Mesodermal cell (in vitro differentiated cells): Measurements from ENCODE around the gene TTC23.

Experiments used
- H3K27ac ChIP-seq: 2 replicates; pipeline ENCODE4 v1.7.0; 2013; ENCODE audit warnings: mild to moderate bottlenecking, low read depth, low read length, moderate library complexity; ENCODE audit not compliant: severe bottlenecking
- H3K36me3 ChIP-seq: 2 replicates; pipeline ENCODE4 v1.7.1; 2013; ENCODE audit warnings: mild to moderate bottlenecking, low read length, moderate library complexity; ENCODE audit not compliant: control insufficient read depth, insufficient read depth
- H3K4me1 ChIP-seq: one replicate; pipeline ENCODE4 v1.7.1; 2013; ENCODE audit warnings: mild to moderate bottlenecking, low read length; ENCODE audit not compliant: insufficient read depth, control insufficient read depth, poor library complexity, severe bottlenecking
- H3K4me3 ChIP-seq: 2 replicates; pipeline ENCODE4 v1.7.0; 2013; ENCODE audit warnings: low read length, control low read depth, mild to moderate bottlenecking; ENCODE audit not compliant: insufficient read depth, poor library complexity, severe bottlenecking; ENCODE audit errors: extremely low read depth
- H3K9me3 ChIP-seq: 2 replicates; pipeline ENCODE4 v1.7.1; 2013; ENCODE audit warnings: mild to moderate bottlenecking, low read length, moderate library complexity; ENCODE audit not compliant: control insufficient read depth
- WGBS, 2 experiments: methylation state at CpG; one replicate each; pipeline ENCODE4 v1.1.5; 2013; ENCODE audit warnings: missing lambda C conversion rate in 2 of 2; ENCODE audit not compliant: insufficient coverage in 2 of 2; 5-methylcytosine and 5-hydroxymethylcytosine counted together

The TTC23 gene

DNA sequence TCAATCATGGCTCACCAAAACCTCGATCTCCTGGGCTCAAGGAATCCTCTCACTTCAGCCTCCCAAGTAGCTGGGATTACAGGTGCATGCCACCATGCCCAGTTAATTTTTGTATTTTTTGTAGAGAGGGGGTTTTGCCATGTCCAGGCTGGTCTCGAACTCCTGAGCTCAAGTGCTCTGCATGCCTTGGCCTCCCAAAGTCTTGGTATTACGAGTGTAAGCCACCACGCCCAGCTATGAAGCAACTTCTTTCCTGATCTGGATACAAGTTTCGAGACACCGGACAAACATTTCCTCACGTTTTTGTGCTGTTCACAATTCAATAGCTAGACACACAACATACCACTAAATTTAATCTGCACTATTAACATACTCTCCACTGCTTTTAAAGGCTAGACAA is 147.9 kb downstream of the TTC23 start:
- no peak overlapping the region for H3K4me3 ChIP-seq
- H3K4me1 ChIP-seq, result peaks cover 4% of the 10 kb centered on the region
- H3K9me3 ChIP-seq, result no peaks in the 10 kb centered on the region
- WGBS, 2 experiments, result 79 to 81% methylated on average over 6 to 7 of the region's 7 CpGs
- no peaks in the 10 kb centered on the region for H3K36me3 ChIP-seq
- no peak overlapping the region for H3K27ac ChIP-seq

DNA sequence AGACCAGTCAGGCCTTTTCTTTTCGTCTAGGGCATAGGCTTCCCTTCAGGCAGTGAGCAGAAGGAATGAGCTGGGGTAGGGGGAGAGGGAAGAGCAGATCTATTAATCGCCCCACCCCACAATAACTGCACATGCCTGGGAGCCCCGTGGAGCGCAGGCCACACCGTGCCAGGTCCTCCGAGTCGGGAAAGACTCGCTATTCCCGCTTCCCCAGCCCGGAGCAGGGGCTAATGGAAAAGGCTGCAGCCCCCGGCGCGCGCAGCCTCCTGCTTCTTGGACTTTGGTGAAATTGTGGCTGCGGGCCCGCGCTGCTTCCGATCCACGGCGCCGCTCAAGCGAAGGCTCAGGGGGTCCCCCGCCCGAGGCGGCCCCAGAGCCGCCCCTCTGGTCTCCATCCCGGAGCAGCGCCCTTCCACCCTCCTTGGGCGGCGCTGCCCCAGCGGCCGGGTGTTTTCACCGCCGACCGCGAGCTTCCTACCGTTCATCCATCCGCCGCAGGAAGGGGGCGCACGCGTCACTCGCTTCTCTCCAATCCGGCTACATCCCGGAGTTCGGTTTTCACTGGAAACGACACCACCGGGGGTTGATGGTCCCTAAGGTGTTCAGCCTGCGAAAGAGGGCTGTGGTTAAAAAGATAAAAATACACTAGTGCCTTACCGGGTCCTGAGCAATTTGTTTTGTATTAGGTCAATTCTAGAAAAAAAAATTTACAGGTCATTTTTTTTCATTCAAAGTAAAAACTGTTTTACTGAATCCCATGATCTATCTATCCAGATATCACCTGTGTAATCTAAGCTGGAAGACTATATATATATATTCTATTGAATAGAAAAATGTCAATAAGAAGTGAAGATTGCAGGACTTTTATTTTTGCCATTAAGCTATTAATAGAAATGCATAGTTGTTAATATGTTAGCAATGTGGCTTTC is 148.9 kb downstream of the TTC23 start:
- Histone ChIP-seq H3K9me3 (no peaks in the 10 kb centered on the region), H3K27ac (no peak overlapping the region), H3K36me3 (no peaks in the 10 kb centered on the region), H3K4me3 (peak overlapping the region; percentile 18), H3K4me1 (peaks cover 4% of the 10 kb centered on the region)
- 0 to 5% methylated on average over 21 to 39 of the region's 50 CpGs for WGBS, 2 experiments

GRCh38 chr15:99099661-99100060 is 149.7 kb downstream of the TTC23 start:
- H3K36me3 ChIP-seq, result no peaks in the 10 kb centered on the region
- peaks cover 4% of the 10 kb centered on the region for H3K4me1 ChIP-seq
- 79 to 93% methylated on average over 5 of the region's 7 CpGs for WGBS, 2 experiments
- no peaks in the 10 kb centered on the region for H3K9me3 ChIP-seq
- H3K27ac ChIP-seq, result no peak overlapping the region
- no peak overlapping the region for H3K4me3 ChIP-seq

GRCh38 chr15:99098991-99099390 is 150.4 kb downstream of the TTC23 start:
- WGBS, 2 experiments, result 42 to 76% methylated on average over 2 to 5 of the region's 6 CpGs
- no peaks in the 10 kb centered on the region for H3K9me3 ChIP-seq
- no peak overlapping the region for H3K27ac ChIP-seq
- H3K36me3 ChIP-seq, result no peaks in the 10 kb centered on the region
- H3K4me1 ChIP-seq, result peaks cover 4% of the 10 kb centered on the region
- H3K4me3 ChIP-seq, result no peak overlapping the region

GRCh38 chr15:99098426-99098825 is 151.0 kb downstream of the TTC23 start:
- Histone ChIP-seq H3K4me1 (peaks cover 4% of the 10 kb centered on the region), H3K27ac (no peak overlapping the region), H3K4me3 (no peak overlapping the region), H3K36me3 (no peaks in the 10 kb centered on the region), H3K9me3 (no peaks in the 10 kb centered on the region)
- 91% methylated on average over 10 to 11 of the region's 12 CpGs for WGBS, 2 experiments

GRCh38 chr15:99097441-99098410 is 151.7 kb downstream of the TTC23 start:
- WGBS, 2 experiments, result 85 to 93% methylated on average over 6 to 11 of the region's 14 CpGs
- Histone ChIP-seq H3K4me3 (no peak overlapping the region), H3K27ac (no peak overlapping the region), H3K36me3 (no peaks in the 10 kb centered on the region), H3K4me1 (peaks cover 4% of the 10 kb centered on the region), H3K9me3 (no peaks in the 10 kb centered on the region)

DNA sequence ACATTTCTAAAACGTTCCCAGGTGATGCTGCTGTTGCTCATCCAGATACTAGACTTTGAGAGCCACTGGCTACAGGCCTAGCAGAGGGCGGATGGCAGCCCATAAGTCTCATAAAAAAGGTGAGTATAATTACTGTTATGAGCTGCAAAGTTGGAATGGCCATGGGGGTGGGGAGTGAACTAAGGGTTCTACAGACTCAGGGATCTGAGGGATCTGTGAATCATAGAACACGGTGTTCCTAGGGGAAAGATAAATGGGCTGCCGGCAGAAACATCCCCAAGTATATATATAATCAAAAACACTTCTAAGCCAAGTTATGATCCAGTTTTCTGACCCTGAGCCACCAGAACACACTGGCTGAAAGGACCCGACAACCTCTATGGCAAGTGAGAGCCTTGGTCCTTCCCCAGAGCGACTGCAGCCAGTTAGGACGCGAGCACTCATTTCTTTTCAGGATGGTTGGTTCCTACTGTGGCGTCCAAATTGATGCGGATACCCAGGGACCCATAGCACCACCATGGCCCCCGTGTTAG is 152.4 kb downstream of the TTC23 start:
- Histone ChIP-seq H3K9me3 (no peaks in the 10 kb centered on the region), H3K27ac (no peak overlapping the region), H3K4me3 (no peak overlapping the region), H3K36me3 (no peaks in the 10 kb centered on the region), H3K4me1 (peaks cover 4% of the 10 kb centered on the region)
- WGBS, 2 experiments, result 83 to 95% methylated on average over 8 to 9 of the region's 11 CpGs

DNA sequence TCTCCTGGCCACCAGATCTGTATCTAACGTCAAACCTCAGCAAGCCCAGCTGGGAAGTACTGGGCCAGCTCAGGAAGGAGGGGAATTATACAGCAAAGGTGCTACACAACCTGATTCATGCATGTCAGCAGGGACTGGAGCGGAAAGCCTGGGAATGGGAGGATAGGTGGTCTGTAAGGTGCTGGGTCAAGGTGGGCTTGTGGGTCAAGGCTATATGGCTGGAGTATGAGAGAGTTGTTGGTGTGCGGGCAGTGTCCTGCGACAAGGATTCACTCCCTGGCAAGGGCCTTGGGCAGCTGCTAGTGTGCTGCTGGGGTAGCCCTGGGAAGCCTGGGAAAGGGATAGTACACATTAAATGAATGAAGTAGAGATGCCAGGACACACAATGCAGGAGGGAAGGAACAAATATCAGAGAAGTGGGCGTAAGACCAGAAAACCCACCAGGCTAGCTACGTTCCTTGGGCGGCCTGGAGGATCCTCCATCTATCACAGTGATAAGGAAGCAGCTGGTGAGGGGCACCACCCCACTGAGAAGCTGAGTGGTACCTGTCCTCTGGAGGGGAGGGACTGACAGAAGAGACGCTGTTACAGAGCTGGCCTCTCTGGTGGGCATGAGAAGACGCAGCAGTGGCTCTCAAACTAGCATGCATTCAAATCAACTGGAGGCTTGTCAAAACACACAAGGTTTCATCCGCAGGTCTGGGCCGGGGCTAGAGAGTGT is 153.0 kb downstream of the TTC23 start:
- no peak overlapping the region for H3K4me3 ChIP-seq
- H3K27ac ChIP-seq, result no peak overlapping the region
- H3K9me3 ChIP-seq, result no peaks in the 10 kb centered on the region
- WGBS, 2 experiments, result 88 to 95% methylated on average over 10 of the region's 11 CpGs
- peaks cover 4% of the 10 kb centered on the region for H3K4me1 ChIP-seq
- H3K36me3 ChIP-seq, result no peaks in the 10 kb centered on the region

GRCh38 chr15:99095626-99096025 is 153.8 kb downstream of the TTC23 start:
- 61 to 80% methylated on average over 3 of the region's 3 CpGs for WGBS, 2 experiments
- H3K4me3 ChIP-seq, result no peak overlapping the region

GRCh38 chr15:99092554-99093172 is 156.7 kb downstream of the TTC23 start:
- Histone ChIP-seq H3K27ac (no peak overlapping the region), H3K4me3 (no peak overlapping the region), H3K36me3 (no peaks in the 10 kb centered on the region), H3K9me3 (no peaks in the 10 kb centered on the region), H3K4me1 (no peaks in the 10 kb centered on the region)
- WGBS, 2 experiments, result 83 to 87% methylated on average over 9 to 12 of the region's 13 CpGs

More at GRCh38 chr15:99095626-99096025, 153.8 kb downstream of the TTC23 start:
- H3K27ac ChIP-seq, result no peak overlapping the region
- H3K4me1 ChIP-seq, result peaks cover 4% of the 10 kb centered on the region
- no peaks in the 10 kb centered on the region for H3K36me3 ChIP-seq
- no peaks in the 10 kb centered on the region for H3K9me3 ChIP-seq
